SK-N-SH (cell line): Measurements from ENCODE around the gene SLF2.

Source experiments
- CTCF ChIP-seq: fragments of 200-600 bp; sonication (generic); IDR thresholded peaks from 2 replicates; pipeline ENCODE4 v1.6.1; 2017; ENCODE audit warnings: antibody characterized with exemption, mild to moderate bottlenecking, moderate library complexity
- EZH2phosphoT487 ChIP-seq: fragments of 200-600 bp; sonication (generic); IDR thresholded peaks from 2 replicates; pipeline ENCODE4 v1.6.1; 2017; ENCODE audit warnings: low read depth, mixed run types, mild to moderate bottlenecking, antibody characterized with exemption, moderate library complexity, borderline replicate concordance
- JUND ChIP-seq: IDR thresholded peaks from 2 replicates; pipeline ENCODE4 v1.4.0; 2012
- MAX ChIP-seq: IDR thresholded peaks from 2 replicates; pipeline ENCODE4 v1.4.0; 2012; ENCODE audit warnings: low read depth
- POLR2AphosphoS5 ChIP-seq: IDR thresholded peaks from 2 replicates; pipeline ENCODE4 v1.6.1; 2012; ENCODE audit warnings: low read depth, low read length
- RAD21 ChIP-seq: IDR thresholded peaks from 2 replicates; pipeline ENCODE4 v1.6.1; 2012; ENCODE audit warnings: mild to moderate bottlenecking, low read length
- RCOR1 ChIP-seq: fragments of 150-350 bp; IDR thresholded peaks from 2 replicates; pipeline ENCODE4 v1.6.1; 2017; ENCODE audit warnings: antibody characterized with exemption, low read length
- SIN3A ChIP-seq: IDR thresholded peaks from 2 replicates; pipeline ENCODE4 v1.6.1; 2012; ENCODE audit warnings: low read depth, mild to moderate bottlenecking, low read length, moderate library complexity, borderline replicate concordance
- TAF1 ChIP-seq: IDR thresholded peaks from 2 replicates; pipeline ENCODE4 v1.6.1; 2012; ENCODE audit warnings: low read depth, mild to moderate bottlenecking, low read length, moderate library complexity, borderline replicate concordance
- TCF12 ChIP-seq: IDR thresholded peaks from 2 replicates; pipeline ENCODE4 v1.4.0; 2012

GRCh38 chr10:101005361-101005760, 92.6 kb downstream of the SLF2 start:
- no peak for TF ChIP-seq MAX
- no peak for TF ChIP-seq POLR2AphosphoS5
- TF ChIP-seq CTCF: no peak
- TF ChIP-seq JUND: no peak
- TF ChIP-seq RAD21: no peak
- TF ChIP-seq TAF1: no peak
- no peak for TF ChIP-seq EZH2phosphoT487
- no peak for TF ChIP-seq SIN3A
- TF ChIP-seq TCF12: no peak
- TF ChIP-seq RCOR1: no peak
